HCT116 (cell line): ENCODE measurements around the gene TAGLN3. TPM values are rescaled to one million over a fixed set of nuclear protein-coding genes. Genes with fewer than 3 reads are reported as not detected.

Experiments
- ATAC-seq: fragments of 200-7000 bp; cut with Tn5 transposase; 2 replicates; pipeline ENCODE4 v1.9.1; 2020; ENCODE audit warnings: mild to moderate bottlenecking, moderate library complexity
- BruUV-seq: library from RNA; stranded (reverse); fragments of 400-500 nt; replicated peaks from 2 replicates; lab custom pipeline; 2021; lab: Mats Ljungman, UMichigan
- CTCF ChIA-PET: fragments of 300-600 bp; sonication (Branson Sonifier 250); formaldehyde crosslinking; loops from one replicate; lab custom pipeline; 2021; ENCODE audit warnings: antibody characterized with exemption; lab: Charles Lee
- POLR2A ChIA-PET: fragments of 300-600, 350-600 bp; sonication (Branson Sonifier 250); formaldehyde crosslinking; loops from one replicate; lab custom pipeline; 2021; ENCODE audit warnings: antibody characterized with exemption; lab: Charles Lee
- RAD21 ChIA-PET, 2 experiments: fragments of 300-600 bp; sonication (Branson Sonifier 250); formaldehyde crosslinking; loops; one replicate each; lab custom pipeline; 2023; ENCODE audit warnings: low total read pairs in 2 of 2; ENCODE audit not compliant: uncharacterized antibody in 2 of 2, unreplicated experiment in 2 of 2, low non-redundant PET in 1 of 2; lab: Charles Lee
- DNase-seq: peaks from one replicate; pipeline ENCODE4 v3.0.0-alpha.2; 2010; ENCODE audit warnings: low read depth, low spot score
- H2AFZ ChIP-seq: fragments of 200-600 bp; shearing (Covaris generic), sonication (generic); 2 replicates; pipeline ENCODE4 v1.6.1; 2017; ENCODE audit warnings: low read depth, mixed run types, mixed read lengths, antibody characterized with exemption, low read length; ENCODE audit not compliant: poor library complexity, severe bottlenecking
- H3K27ac ChIP-seq: 2 replicates; pipeline ENCODE4 v1.5.1; 2012; ENCODE audit warnings: low read depth, low read length
- H3K27me3 ChIP-seq: fragments of 200-600 bp; sonication (generic); 2 replicates; pipeline ENCODE4 v1.6.1; 2016; ENCODE audit warnings: mixed run types, low read length, mixed read lengths; ENCODE audit not compliant: insufficient read depth
- H3K36me3 ChIP-seq, 2 experiments: fragments of 200-500 bp in 1 of 2; fragments of 200-600 bp in 1 of 2; sonication (Bioruptor generic) in 1 of 2; sonication (generic) in 1 of 2; 2 replicates each; pipeline versions ENCODE4 v1.5.1 to v1.6.1; 2014 to 2016; ENCODE audit warnings: low read length in 2 of 2, inconsistent platforms in 1 of 2, mixed read lengths in 1 of 2, mixed run types in 1 of 2; ENCODE audit not compliant: insufficient read depth in 2 of 2, control insufficient read depth in 1 of 2
- H3K4me1 ChIP-seq, 2 experiments: fragments of 200-600 bp in 1 of 2; sonication (generic) in 1 of 2; 2 replicates each; pipeline versions ENCODE4 v1.5.1 to v1.6.1; 2012 to 2017; ENCODE audit warnings: low read length in 2 of 2, inconsistent platforms in 1 of 2, mild to moderate bottlenecking in 1 of 2, mixed read lengths in 1 of 2, mixed run types in 1 of 2, moderate library complexity in 1 of 2; ENCODE audit not compliant: insufficient read depth in 2 of 2, control insufficient read depth in 1 of 2
- H3K4me2 ChIP-seq: fragments of 200-600 bp; sonication (generic); 2 replicates; pipeline ENCODE4 v1.6.1; 2017; ENCODE audit warnings: mixed run types, low read length, mixed read lengths
- H3K4me3 ChIP-seq, 2 experiments: fragments of 200-600 bp in 1 of 2; sonication (generic) in 1 of 2; replicated peaks in 1 of 2; 2 replicates each; pipeline ENCODE4 v1.5.1; 2011 to 2016; ENCODE audit warnings: low read length in 2 of 2, control low read depth in 1 of 2, low read depth in 1 of 2, mild to moderate bottlenecking in 1 of 2, mixed read lengths in 1 of 2, mixed run types in 1 of 2
- H3K79me2 ChIP-seq: fragments of 200-600 bp; sonication (generic); 2 replicates; pipeline ENCODE4 v1.6.1; 2017; ENCODE audit warnings: mild to moderate bottlenecking, mixed run types, low read length, moderate library complexity, mixed read lengths; ENCODE audit not compliant: insufficient read depth
- H3K9ac ChIP-seq: fragments of 200-600 bp; sonication (generic); 2 replicates; pipeline ENCODE4 v1.6.1; 2016; ENCODE audit warnings: low read length, mixed read lengths
- H3K9me2 ChIP-seq: fragments of 200-600 bp; sonication (generic), shearing (Covaris generic); 2 replicates; pipeline ENCODE4 v1.6.1; 2017; ENCODE audit warnings: mixed run types, mild to moderate bottlenecking, moderate library complexity; ENCODE audit not compliant: insufficient read depth
- H3K9me3 ChIP-seq, 2 experiments: fragments of 200-500 bp in 1 of 2; fragments of 200-600 bp in 1 of 2; sonication (Bioruptor generic) in 1 of 2; sonication (generic) in 1 of 2; 2 replicates each; pipeline ENCODE4 v1.6.1; 2014 to 2017; ENCODE audit warnings: low read length in 2 of 2, mixed read lengths in 2 of 2, inconsistent platforms in 1 of 2, low read depth in 1 of 2, mild to moderate bottlenecking in 1 of 2, mixed run types in 1 of 2, moderate library complexity in 1 of 2; ENCODE audit not compliant: control insufficient read depth in 1 of 2, insufficient read depth in 1 of 2
- H4K20me1 ChIP-seq: fragments of 200-600 bp; sonication (generic), shearing (Covaris generic); 2 replicates; pipeline ENCODE4 v1.6.1; 2017; ENCODE audit warnings: mixed run types, mild to moderate bottlenecking, moderate library complexity; ENCODE audit not compliant: insufficient read depth
- CEBPB ChIP-seq: IDR thresholded peaks from 2 replicates; pipeline ENCODE4 v1.6.1; 2012; ENCODE audit warnings: low read depth
- EGR1 ChIP-seq: IDR thresholded peaks from 2 replicates; pipeline ENCODE4 v1.6.1; 2012; ENCODE audit warnings: low read depth
- FOSL1 ChIP-seq: IDR thresholded peaks from 2 replicates; pipeline ENCODE4 v1.6.1; 2012; ENCODE audit warnings: low read depth
- POLR2AphosphoS5 ChIP-seq: IDR thresholded peaks from 2 replicates; pipeline ENCODE4 v1.6.1; 2011; ENCODE audit warnings: mild to moderate bottlenecking, low read depth, low read length, moderate library complexity
- SP1 ChIP-seq: IDR thresholded peaks from 2 replicates; pipeline ENCODE4 v1.6.1; 2012; ENCODE audit warnings: low read depth
- YY1 ChIP-seq: IDR thresholded peaks from 2 replicates; pipeline ENCODE4 v1.6.1; 2011; ENCODE audit warnings: low read length, low read depth, moderate library complexity, mild to moderate bottlenecking; ENCODE audit not compliant: insufficient replicate concordance; ENCODE audit errors: extremely low read depth
- ZNF274 ChIP-seq: fragments of 200-500 bp; sonication (Bioruptor generic); IDR thresholded peaks from 2 replicates; pipeline ENCODE4 v1.6.1; 2014; ENCODE audit warnings: mild to moderate bottlenecking, low read depth, low read length, inconsistent platforms
- intact Hi-C: fragments of 100-400 bp; cut with micrococcal nuclease; formaldehyde crosslinking; loops from 2 replicates; pipeline ENCODE4 v1.10.0; 2022
- total RNA-seq: library from RNA; stranded (reverse); gene quantifications from one replicate; pipeline ENCODE4 v1.2.1, GENCODE V29; 2021; ENCODE audit not compliant: unreplicated experiment
- TF ChIP-seq, protein P1 (sequence below), 3 experiments: fragments of 200-600 bp in 1 of 3; sonication (generic) in 1 of 3; IDR thresholded peaks in 2 of 3; conservative IDR thresholded peaks in 1 of 3; 2 replicates each; pipeline ENCODE4 v1.5.1; 2012 to 2017; ENCODE audit warnings: low read depth in 2 of 3, low read length in 2 of 3, antibody characterized with exemption in 1 of 3, borderline replicate concordance in 1 of 3, control low read depth in 1 of 3, mild to moderate bottlenecking in 1 of 3, mixed read lengths in 1 of 3, mixed run types in 1 of 3, moderate library complexity in 1 of 3; ENCODE audit not compliant: insufficient read depth in 1 of 3

The TAGLN3 gene
- total RNA-seq, 1 experiment from 2014 or later: 0.64 TPM

DNA sequence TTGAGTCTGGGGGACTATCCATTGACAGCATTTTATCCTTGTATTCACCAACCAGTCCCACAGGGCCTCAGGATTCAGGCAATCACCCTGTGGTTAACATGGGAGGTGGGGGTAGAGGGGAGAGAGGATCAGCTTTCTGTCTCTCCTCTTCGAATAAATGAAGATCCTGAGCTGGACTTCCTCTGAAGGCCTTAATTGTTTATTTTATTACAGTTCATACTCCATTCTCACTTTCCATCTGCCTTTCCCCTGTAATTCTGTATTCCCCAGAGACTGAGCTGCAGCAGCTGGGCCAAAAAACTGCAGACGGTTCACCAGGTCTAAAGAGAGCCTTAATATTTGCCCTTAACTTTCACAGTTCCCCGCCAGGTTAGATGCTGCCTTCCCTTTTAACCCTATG is 11.9 kb downstream of the TAGLN3 start (continued):
- TF ChIP-seq, protein P1, sequence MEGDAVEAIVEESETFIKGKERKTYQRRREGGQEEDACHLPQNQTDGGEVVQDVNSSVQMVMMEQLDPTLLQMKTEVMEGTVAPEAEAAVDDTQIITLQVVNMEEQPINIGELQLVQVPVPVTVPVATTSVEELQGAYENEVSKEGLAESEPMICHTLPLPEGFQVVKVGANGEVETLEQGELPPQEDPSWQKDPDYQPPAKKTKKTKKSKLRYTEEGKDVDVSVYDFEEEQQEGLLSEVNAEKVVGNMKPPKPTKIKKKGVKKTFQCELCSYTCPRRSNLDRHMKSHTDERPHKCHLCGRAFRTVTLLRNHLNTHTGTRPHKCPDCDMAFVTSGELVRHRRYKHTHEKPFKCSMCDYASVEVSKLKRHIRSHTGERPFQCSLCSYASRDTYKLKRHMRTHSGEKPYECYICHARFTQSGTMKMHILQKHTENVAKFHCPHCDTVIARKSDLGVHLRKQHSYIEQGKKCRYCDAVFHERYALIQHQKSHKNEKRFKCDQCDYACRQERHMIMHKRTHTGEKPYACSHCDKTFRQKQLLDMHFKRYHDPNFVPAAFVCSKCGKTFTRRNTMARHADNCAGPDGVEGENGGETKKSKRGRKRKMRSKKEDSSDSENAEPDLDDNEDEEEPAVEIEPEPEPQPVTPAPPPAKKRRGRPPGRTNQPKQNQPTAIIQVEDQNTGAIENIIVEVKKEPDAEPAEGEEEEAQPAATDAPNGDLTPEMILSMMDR (IDR thresholded peaks at IDR 0.05 in 2 of 3, conservative IDR thresholded peaks at IDR 0.05 in 1 of 3; ENCODE audit: borderline replicate concordance in 1 of 3, insufficient read depth in 1 of 3, low read depth in 2 of 3, low read length in 2 of 3): no peak
- TF ChIP-seq CEBPB (no peak), FOSL1 (no peak), EGR1 (no peak)

DNA sequence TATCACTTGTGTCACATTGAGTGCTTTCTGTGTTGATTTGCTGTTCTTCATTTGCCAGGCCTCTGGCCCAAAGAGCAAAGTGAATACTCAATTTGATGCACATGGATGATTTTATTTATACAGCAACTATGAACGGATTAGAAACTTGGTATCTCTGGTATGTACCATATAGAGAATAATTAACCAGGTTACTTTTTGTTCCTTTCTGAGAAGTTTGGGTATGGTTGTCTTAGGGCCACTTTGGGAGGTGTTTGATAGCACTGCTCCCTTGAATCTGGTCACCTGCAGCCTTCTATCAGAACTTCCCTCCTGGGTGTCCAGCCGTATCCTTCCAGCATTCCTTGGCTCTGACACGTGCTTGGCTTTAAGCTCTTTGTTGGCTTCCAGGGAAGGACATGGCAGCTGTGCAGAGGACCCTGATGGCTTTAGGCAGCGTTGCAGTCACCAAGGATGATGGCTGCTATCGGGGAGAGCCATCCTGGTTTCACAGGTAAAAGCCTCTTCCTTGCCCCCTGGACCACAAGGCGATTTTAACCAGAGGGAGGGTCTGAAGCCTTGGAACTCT is 12.7 kb downstream of the TAGLN3 start:
- Histone ChIP-seq H3K4me2 (no peak overlapping the region), H4K20me1 (no peaks in the 10 kb centered on the region), H3K9me3 (no peaks in the 10 kb centered on the region), H2AFZ (no peak overlapping the region), H3K9me2 (no peaks in the 10 kb centered on the region), H3K36me3 (no peaks in the 10 kb centered on the region), H3K27me3 (no peaks in the 10 kb centered on the region), H3K79me2 (no peaks in the 10 kb centered on the region), H3K4me3 (no peak overlapping the region), H3K4me1 (peaks cover 0 to 14% of the 10 kb centered on the region in 2 experiments; a peak in 2 of 4 replicates), H3K27ac (no peak overlapping the region), H3K9ac (no peak overlapping the region)
- TF ChIP-seq EGR1 (no peak), POLR2AphosphoS5 (no peak), YY1 (no peak), ZNF274 (no peak), SP1 (no peak)
- intact Hi-C loops: no loop called here
- CTCF ChIA-PET: interaction anchor here (0.6 to 5.1 kb wide), 4 partner anchors 21 to 434 kb away, joined by 3 to 109 read pairs (median 3); partner anchors contain the start of gene ABHD10
- BruUV-seq: no TSS peak
- DNase-seq (no peak), ATAC-seq (no peak)
- POLR2A ChIA-PET: no interaction called here
- RAD21 ChIA-PET: no interaction called here
